HepG2 (cell line): ENCODE results near the gene TAF1C. TPM values are rescaled to one million over a fixed set of nuclear protein-coding genes. Genes with fewer than 3 reads are reported as not detected.
A peak's percentile ranks its signal among the peaks of the same experiment; 100 is the strongest.

Experiments
- ATAC-seq: fragments of 200-7000 bp; cut with Tn5 transposase; 3 replicates; pipeline ENCODE4 v1.9.1; 2020; ENCODE audit warnings: mild to moderate bottlenecking, moderate library complexity
- BruUV-seq: library from RNA; stranded (reverse); fragments of 400-500 nt; replicated peaks from 2 replicates; lab custom pipeline; 2021; lab: Mats Ljungman, UMichigan
- CTCF ChIA-PET: fragments of 300-600 bp; formaldehyde crosslinking; extraction: SDS; loops from one replicate; lab custom pipeline; 2021; ENCODE audit warnings: low total read pairs, inconsistent platforms, low intra/inter-chr PET ratio; lab: Yijun Ruan, JAX
- POLR2A ChIA-PET: fragments of 350-600 bp; sonication (Branson Sonifier 250); formaldehyde crosslinking; loops from one replicate; lab custom pipeline; 2020; ENCODE audit warnings: antibody characterized with exemption, inconsistent platforms; lab: Yijun Ruan, JAX
- DNase-seq: peaks from one replicate; pipeline ENCODE4 v3.0.0-alpha.2; 2015; ENCODE audit warnings: low spot score
- FAIRE-seq: peaks from 3 replicates; lab custom pipeline; 2011; peaks lifted over from hg19 to GRCh38; lab: Jason Lieb, UNC
- H2AFZ ChIP-seq: one replicate; pipeline ENCODE4 v1.6.1; 2011; ENCODE audit warnings: low read length, inconsistent platforms
- H3K27ac ChIP-seq: fragments of 300-600 bp; 3 replicates; pipeline ENCODE4 v1.8.0; 2011; ENCODE audit warnings: mixed run types, mild to moderate bottlenecking, mixed read lengths, low read length, inconsistent platforms; ENCODE audit not compliant: insufficient read depth; ENCODE audit errors: extremely low read length
- H3K27me3 ChIP-seq, 2 experiments: fragments of 200-600 bp in 1 of 2; 2 replicates in 1 of 2; 3 replicates in 1 of 2; pipeline versions ENCODE4 v1.6.0 to v1.8.0; 2011; ENCODE audit warnings: low read length in 2 of 2, mild to moderate bottlenecking in 2 of 2, moderate library complexity in 2 of 2, inconsistent platforms in 1 of 2; ENCODE audit not compliant: insufficient read depth in 2 of 2, control insufficient read depth in 1 of 2
- H3K36me3 ChIP-seq, 2 experiments: fragments of 200-600 bp in 1 of 2; replicated peaks in 1 of 2; 2 replicates in 1 of 2; 3 replicates in 1 of 2; pipeline versions ENCODE4 v1.5.1 to v1.8.0; 2011; ENCODE audit warnings: low read length in 2 of 2, inconsistent platforms in 1 of 2; ENCODE audit not compliant: insufficient read depth in 2 of 2, control insufficient read depth in 1 of 2
- H3K4me1 ChIP-seq: 2 replicates; pipeline ENCODE4 v1.5.1; 2012; ENCODE audit warnings: low read length, inconsistent platforms; ENCODE audit not compliant: insufficient read depth
- H3K4me2 ChIP-seq: 2 replicates; pipeline ENCODE4 v1.6.0; 2011; ENCODE audit warnings: low read depth, low read length, inconsistent platforms
- H3K4me3 ChIP-seq, 3 experiments: fragments of 200-600 bp in 1 of 3; sonication (generic), shearing (Covaris generic) in 1 of 3; replicated peaks in 1 of 3; 2 replicates each; pipeline ENCODE4 v1.5.1; 2011 to 2016; ENCODE audit warnings: low read length in 3 of 3, inconsistent platforms in 2 of 3, low read depth in 2 of 3, mild to moderate bottlenecking in 2 of 3, control low read depth in 1 of 3, mixed read lengths in 1 of 3; ENCODE audit not compliant: insufficient read depth in 1 of 3
- H3K79me2 ChIP-seq: one replicate; pipeline ENCODE4 v1.6.1; 2011; ENCODE audit warnings: low read length, inconsistent platforms; ENCODE audit not compliant: insufficient read depth
- H3K9ac ChIP-seq: 2 replicates; pipeline ENCODE4 v1.6.0; 2011; ENCODE audit warnings: mild to moderate bottlenecking, low read depth, low read length, inconsistent platforms; ENCODE audit not compliant: insufficient read depth
- H3K9me3 ChIP-seq: 2 replicates; pipeline ENCODE4 v1.5.1; 2012; ENCODE audit warnings: mild to moderate bottlenecking, low read length
- H4K20me1 ChIP-seq: 2 replicates; pipeline ENCODE4 v1.6.0; 2011; ENCODE audit warnings: inconsistent platforms, mild to moderate bottlenecking, low read length, moderate library complexity; ENCODE audit not compliant: insufficient read depth
- ESRRA ChIP-seq: sonication (generic); formaldehyde crosslinking; IDR thresholded peaks from 2 replicates; pipeline ENCODE4 v1.5.1; 2020; ENCODE audit warnings: mild to moderate bottlenecking, low read depth, missing genetic modification reagents
- KDM5A ChIP-seq: fragments of 200-600 bp; sonication (generic); IDR thresholded peaks from 2 replicates; pipeline ENCODE4 v1.7.0; 2018; ENCODE audit warnings: antibody characterized with exemption, mild to moderate bottlenecking, low read length, borderline replicate concordance
- MEIS2 ChIP-seq: sonication (generic); formaldehyde crosslinking; IDR thresholded peaks from 2 replicates; pipeline ENCODE4 v1.9.0; 2021; ENCODE audit warnings: mild to moderate bottlenecking, missing genetic modification reagents
- PLSCR1 ChIP-seq: sonication (generic); formaldehyde crosslinking; IDR thresholded peaks from 2 replicates; pipeline ENCODE4 v1.5.0; 2020; ENCODE audit warnings: missing genetic modification reagents, mild to moderate bottlenecking, borderline replicate concordance
- POLR2G ChIP-seq: fragments of 200-400 bp; formaldehyde crosslinking; IDR thresholded peaks from 2 replicates; pipeline ENCODE4 v1.6.1; 2018; ENCODE audit warnings: mild to moderate bottlenecking, low read depth, low read length, moderate library complexity
- SMC3 ChIP-seq: IDR thresholded peaks from 2 replicates; pipeline ENCODE4 v1.6.1; 2011; ENCODE audit warnings: low read length, improper control_type of control experiment
- TRIM24 ChIP-seq: sonication (generic); formaldehyde crosslinking; IDR thresholded peaks from 2 replicates; pipeline ENCODE4 v1.8.0; 2022; ENCODE audit warnings: mild to moderate bottlenecking, missing genetic modification reagents
- ZMYM3 ChIP-seq: sonication (generic); formaldehyde crosslinking; IDR thresholded peaks from 2 replicates; pipeline ENCODE4 v1.5.1; 2020; ENCODE audit warnings: mild to moderate bottlenecking, missing genetic modification reagents
- ZNF512B ChIP-seq: sonication (generic); formaldehyde crosslinking; IDR thresholded peaks from 2 replicates; pipeline ENCODE4 v1.5.1; 2020; ENCODE audit warnings: missing genetic modification reagents, mild to moderate bottlenecking, borderline replicate concordance
- ZNF784 ChIP-seq: sonication (generic); formaldehyde crosslinking; IDR thresholded peaks from 2 replicates; pipeline ENCODE4 v1.5.1; 2020; ENCODE audit warnings: missing genetic modification reagents, mild to moderate bottlenecking, borderline replicate concordance
- ZSCAN29 ChIP-seq: sonication (generic); formaldehyde crosslinking; conservative IDR thresholded peaks from 2 replicates; pipeline ENCODE4 v1.4.0; 2020; ENCODE audit warnings: mild to moderate bottlenecking, missing genetic modification reagents
- WGBS: methylation state at CpG from one replicate; pipeline ENCODE4 v1.1.6; 2017; ENCODE audit warnings: low lambda C conversion rate; 5-methylcytosine and 5-hydroxymethylcytosine counted together
- in situ Hi-C: cut with HindIII; loops from 2 replicates; pipeline ENCODE4 v1.10.0; 2017; ENCODE audit warnings: low pct_unique_long_range_greater_than_20kb; ENCODE audit not compliant: extremely low pct_ligation_motif_present
- intact Hi-C: fragments of 100-400 bp; cut with micrococcal nuclease; formaldehyde crosslinking; loops from one replicate; pipeline ENCODE4 v1.10.0; 2022; ENCODE audit not compliant: unreplicated experiment
- polyA plus RNA-seq, 8 experiments: library from polyadenylated mRNA; depleted of rRNA in 3 of 8; stranded (reverse) in 7 of 8; unstranded in 1 of 8; fragments of >200 nt; fragmentation: Illumina TruSeq in 4 of 8; extraction: Trizol in 4 of 8; gene quantifications; 2 replicates each; pipeline versions ENCODE4 v1.2.1 to v1.2.3, GENCODE V29; 2011 to 2016; ENCODE audit warnings: low read depth in 4 of 8, missing spikeins in 1 of 8, mixed read lengths in 1 of 8; ENCODE audit not compliant: insufficient read depth in 1 of 8
- total RNA-seq, 5 experiments: library from RNA; depleted of rRNA; stranded (reverse); fragments of >200 nt; fragmentation: Illumina TruSeq; extraction: Trizol; gene quantifications; 2 replicates each; pipeline ENCODE4 v1.2.3, GENCODE V29; 2016; ENCODE audit warnings: low read depth in 1 of 5

TAF1C gene
- total and polyA plus RNA-seq, 2 of the 13 experiments (the other 11 are each of a cell fraction or from before 2014, with no cell fraction given): 15.6 to 20.8 TPM

- ATAC-seq: no peak
- no peak overlapping the region for H3K4me2 ChIP-seq
- CTCF ChIA-PET: no interaction called here
- POLR2A ChIA-PET: interaction anchor here (8.6 kb wide), 1 partner anchor 19 kb away, joined by 142 read pairs; the partner anchor contains the start of gene MBTPS1
- no peaks in the 10 kb centered on the region for H3K9me3 ChIP-seq
- H2AFZ ChIP-seq: no peak overlapping the region
- FAIRE-seq: no peak
- H3K27me3 ChIP-seq: no peaks in the 10 kb centered on the region
- no peak overlapping the region for H3K4me3 ChIP-seq
- intact Hi-C loops (no loop called here), in situ Hi-C loops (no loop called here)
- no TSS peak for BruUV-seq
- peaks cover 2% of the 10 kb centered on the region; the same call in 1 of the 2 replicates for H4K20me1 ChIP-seq
- H3K36me3 ChIP-seq: 0 out of 5 replicates have a peak, but pooled peaks cover 0 to 2% of the 10 kb centered on the region in 2 experiments
- no peak for DNase-seq
- H3K9ac ChIP-seq: no peak overlapping the region
- H3K27ac ChIP-seq: peak overlapping the region; percentile 2
- H3K4me1 ChIP-seq: peaks cover 70% of the 10 kb centered on the region
- TF ChIP-seq TRIM24 (CRISPR knock-in tag) (no peak), KDM5A (no peak), PLSCR1 (CRISPR knock-in tag) (no peak), ZNF784 (CRISPR knock-in tag) (no peak), MEIS2 (no peak), ESRRA (CRISPR knock-in tag) (no peak), POLR2G (no peak), ZMYM3 (CRISPR knock-in tag) (no peak), ZSCAN29 (CRISPR knock-in tag) (no peak), ZNF512B (CRISPR knock-in tag) (no peak), SMC3 (no peak)
- TF ChIP-seq, all 625 proteins: peak for 0
- WGBS: 97% methylated on average over 11 of the region's 11 CpGs
- H3K79me2 ChIP-seq: peaks cover 59% of the 10 kb centered on the region
Measured at GRCh38 chr16:84136331-84137125, 50.3 kb downstream of the TAF1C start.
